K562 (cell line): Measurements from ENCODE around the gene ERRFI1. TPM values are rescaled to one million over a fixed set of nuclear protein-coding genes. Genes with fewer than 3 reads are reported as not detected.

Experiments used
- ATAC-seq: fragments of 200-7000 bp; cut with Tn5 transposase; 3 replicates; pipeline ENCODE4 v1.9.1; 2020; ENCODE audit warnings: moderate library complexity
- BruUV-seq: library from RNA; stranded (reverse); fragments of 400-500 nt; replicated peaks from 2 replicates; lab custom pipeline; 2021; lab: Mats Ljungman, UMichigan
- CTCF ChIA-PET: fragments of 300-600 bp; formaldehyde crosslinking; extraction: SDS; loops from one replicate; lab custom pipeline; 2021; ENCODE audit warnings: low intra/inter-chr PET ratio; lab: Yijun Ruan, JAX
- POLR2A ChIA-PET: fragments of 300-600, 350-650 bp; sonication (Branson Sonifier 250); formaldehyde crosslinking; extraction: SDS; loops from one replicate; lab custom pipeline; 2021; ENCODE audit warnings: antibody characterized with exemption, inconsistent platforms; lab: Yijun Ruan, JAX
- DNase-seq, 4 experiments: peaks; one replicate each; pipeline versions ENCODE4 v3.0.0 to v3.0.0-alpha.2; 2011 to 2018; ENCODE audit warnings: low spot score in 3 of 4, mixed read lengths in 3 of 4; ENCODE audit errors: extremely low read depth in 1 of 4
- FAIRE-seq: peaks from 2 replicates; lab custom pipeline; 2011; peaks lifted over from hg19 to GRCh38; lab: Jason Lieb, UNC
- H2AFZ ChIP-seq: 2 replicates; pipeline ENCODE4 v1.6.0; 2011; ENCODE audit warnings: low read depth, low read length, control low read depth, inconsistent platforms
- H3K27ac ChIP-seq: fragments of 200-600 bp; 3 replicates; pipeline ENCODE4 v1.8.0; 2011; ENCODE audit warnings: low read depth, mild to moderate bottlenecking, control low read depth, inconsistent platforms, low read length, moderate library complexity, mixed read lengths; ENCODE audit errors: extremely low read depth
- H3K27me3 ChIP-seq, 2 experiments: fragments of 300-600 bp in 1 of 2; 2 replicates in 1 of 2; 3 replicates in 1 of 2; pipeline versions ENCODE4 v1.6.0 to v1.8.0; 2011; ENCODE audit warnings: inconsistent platforms in 2 of 2, low read length in 2 of 2, mild to moderate bottlenecking in 1 of 2, mixed read lengths in 1 of 2, moderate library complexity in 1 of 2; ENCODE audit not compliant: control insufficient read depth in 2 of 2, insufficient read depth in 2 of 2
- H3K36me3 ChIP-seq: fragments of 300-600 bp; 3 replicates; pipeline ENCODE4 v1.8.0; 2011; ENCODE audit warnings: mild to moderate bottlenecking, low read length, inconsistent platforms; ENCODE audit not compliant: control insufficient read depth, insufficient read depth
- H3K4me1 ChIP-seq, 2 experiments: fragments of 200-600 bp in 1 of 2; replicated peaks in 1 of 2; 2 replicates in 1 of 2; 3 replicates in 1 of 2; pipeline versions ENCODE4 v1.5.1 to v1.8.0; 2011; ENCODE audit warnings: inconsistent platforms in 2 of 2, low read length in 2 of 2, mild to moderate bottlenecking in 1 of 2, mixed read lengths in 1 of 2, moderate library complexity in 1 of 2; ENCODE audit not compliant: control insufficient read depth in 2 of 2, insufficient read depth in 2 of 2
- H3K4me2 ChIP-seq: 2 replicates; pipeline ENCODE4 v1.6.1; 2011; ENCODE audit warnings: low read length, control low read depth, inconsistent platforms, mixed read lengths; ENCODE audit not compliant: insufficient read depth
- H3K4me3 ChIP-seq: fragments of 200-600 bp; sonication (generic), shearing (Covaris generic); 2 replicates; pipeline ENCODE4 v1.5.1; 2016; ENCODE audit warnings: control low read depth, inconsistent platforms
- H3K79me2 ChIP-seq: fragments of 200-600 bp; 3 replicates; pipeline ENCODE4 v1.8.0; 2011; ENCODE audit warnings: low read length, inconsistent platforms; ENCODE audit not compliant: control insufficient read depth, insufficient read depth
- H3K9ac ChIP-seq, 2 experiments: 2 replicates each; pipeline versions ENCODE4 v1.6.0 to v1.6.1; 2011; ENCODE audit warnings: low read depth in 2 of 2, low read length in 2 of 2, control low read depth in 1 of 2, inconsistent platforms in 1 of 2, mild to moderate bottlenecking in 1 of 2, mixed read lengths in 1 of 2; ENCODE audit not compliant: insufficient read depth in 1 of 2
- H3K9me1 ChIP-seq: one replicate; pipeline ENCODE4 v1.6.0; 2011; ENCODE audit warnings: inconsistent platforms, mild to moderate bottlenecking, low read length, moderate library complexity; ENCODE audit not compliant: control insufficient read depth, insufficient read depth
- H3K9me3 ChIP-seq: replicated peaks from 2 replicates; pipeline ENCODE4 v1.5.1; 2011; ENCODE audit warnings: low read depth, low read length, inconsistent platforms; ENCODE audit not compliant: control insufficient read depth, insufficient read depth
- H4K20me1 ChIP-seq: replicated peaks from 2 replicates; pipeline ENCODE4 v1.6.1; 2011; ENCODE audit warnings: low read length, inconsistent platforms, mixed read lengths; ENCODE audit not compliant: control insufficient read depth, insufficient read depth
- BRF1 ChIP-seq: IDR thresholded peaks from 3 replicates; pipeline ENCODE4 v1.6.1; 2011; ENCODE audit warnings: borderline replicate concordance, mild to moderate bottlenecking; ENCODE audit not compliant: insufficient read length; ENCODE audit errors: extremely low read depth
- CEBPG ChIP-seq, 3 experiments: fragments of 200-800 bp in 1 of 3; sonication (Bioruptor generic) in 1 of 3; sonication (generic) in 1 of 3; formaldehyde crosslinking in 1 of 3; IDR thresholded peaks in 2 of 3; conservative IDR thresholded peaks in 1 of 3; 2 replicates each; pipeline versions ENCODE4 v1.6.1 to v1.8.0; 2016 to 2022; ENCODE audit warnings: missing compliant biosample characterization in 2 of 3, missing genetic modification characterization in 2 of 3, mild to moderate bottlenecking in 1 of 3, missing genetic modification reagents in 1 of 3
- CHD1 ChIP-seq: fragments of 200-600 bp; sonication (generic); IDR thresholded peaks from one replicate; pipeline ENCODE4 v1.6.1; 2012; ENCODE audit warnings: mild to moderate bottlenecking, moderate library complexity, low read length, inconsistent platforms
- CREM ChIP-seq: IDR thresholded peaks from 2 replicates; pipeline ENCODE4 v1.6.1; 2014; ENCODE audit warnings: antibody characterized with exemption, low read depth
- HCFC1 ChIP-seq: IDR thresholded peaks from 2 replicates; pipeline ENCODE4 v1.6.1; 2012; ENCODE audit warnings: low read depth, low read length, improper control_type of control experiment
- ILF3 ChIP-seq: fragments of 450-650 bp; IDR thresholded peaks from 2 replicates; pipeline ENCODE4 v1.6.1; 2018; ENCODE audit warnings: antibody characterized with exemption, mild to moderate bottlenecking, moderate library complexity, borderline replicate concordance
- KAT2B ChIP-seq: IDR thresholded peaks from one replicate; pipeline ENCODE4 v1.6.1; 2012; ENCODE audit warnings: low read depth, mild to moderate bottlenecking, control low read depth, inconsistent platforms, low read length, moderate library complexity
- KLF1 ChIP-seq: fragments of 450-650 bp; IDR thresholded peaks from 2 replicates; pipeline ENCODE4 v1.6.1; 2016; ENCODE audit warnings: missing genetic modification characterization, missing compliant biosample characterization
- KLF10 ChIP-seq: fragments of 250-450 bp; sonication (Bioruptor Pico); IDR thresholded peaks from 2 replicates; pipeline ENCODE4 v1.6.1; 2021; ENCODE audit warnings: matching md5 sums
- MEIS2 ChIP-seq: fragments of 450-650 bp; IDR thresholded peaks from 2 replicates; pipeline ENCODE4 v1.6.1; 2014; ENCODE audit warnings: mild to moderate bottlenecking; ENCODE audit not compliant: partially characterized antibody
- PHF8 ChIP-seq: fragments of 200-600 bp; sonication (generic); IDR thresholded peaks from 2 replicates; pipeline ENCODE4 v1.6.1; 2012; ENCODE audit warnings: mixed run types, mild to moderate bottlenecking, inconsistent platforms, low read length, moderate library complexity, borderline replicate concordance
- POLR2H ChIP-seq: IDR thresholded peaks from 2 replicates; pipeline ENCODE4 v1.6.1; 2016; ENCODE audit warnings: missing genetic modification characterization, low read depth, mild to moderate bottlenecking, control low read depth, missing compliant biosample characterization, moderate library complexity
- ZNF354B ChIP-seq: fragments of 250-450 bp; sonication (Bioruptor Pico); IDR thresholded peaks from 2 replicates; pipeline ENCODE4 v1.4.0; 2020
- ZNF436 ChIP-seq: fragments of 250-450, 450-650 bp; sonication (Bioruptor Pico); formaldehyde crosslinking; IDR thresholded peaks from 2 replicates; pipeline ENCODE4 v1.7.0; 2020; ENCODE audit warnings: mild to moderate bottlenecking
- ZNF696 ChIP-seq: fragments of 250-450 bp; sonication (Bioruptor Pico); conservative IDR thresholded peaks from 2 replicates; pipeline ENCODE4 v1.4.0; 2020; ENCODE audit warnings: mild to moderate bottlenecking, moderate library complexity
- WGBS: fragments of 100-300 bp; shearing (Covaris generic); methylation state at CpG from one replicate; pipeline ENCODE4 v1.1.6; 2016; ENCODE audit warnings: low coverage, mixed read lengths; ENCODE audit not compliant: insufficient coverage; ENCODE audit errors: missing lambda C conversion rate; 5-methylcytosine and 5-hydroxymethylcytosine counted together
- in situ Hi-C: fragments of 300-500 bp; cut with MboI; formaldehyde crosslinking; loops from 4 replicates; pipeline ENCODE4 v1.15.0; 2018; ENCODE audit warnings: inconsistent platforms, mixed read lengths
- intact Hi-C: fragments of 100-400 bp; cut with micrococcal nuclease; formaldehyde crosslinking; loops from 2 replicates; pipeline ENCODE4 v1.14.2; 2022
- polyA plus RNA-seq, 8 experiments: library from polyadenylated mRNA; depleted of rRNA in 4 of 8; stranded (reverse) in 5 of 8; unstranded in 3 of 8; fragments of >200 nt; fragmentation: Nextera tagmentation in 2 of 8; fragmentation: Illumina TruSeq in 1 of 8; extraction: Ambion mirVana in 2 of 8; extraction: Trizol in 1 of 8; gene quantifications; 2 replicates each; pipeline versions ENCODE4 v1.2.1 to v1.2.3, GENCODE V29; 2011 to 2014; ENCODE audit warnings: inconsistent platforms in 1 of 8, missing spikeins in 1 of 8
- total RNA-seq, 7 experiments: library from RNA; depleted of rRNA in 6 of 7; stranded (reverse); fragments of >200 nt in 6 of 7; fragmentation: Illumina TruSeq in 2 of 7; extraction: Trizol in 2 of 7; gene quantifications; 2 replicates each; pipeline versions ENCODE4 v1.2.1 to v1.2.3, GENCODE V29; 2011 to 2021; ENCODE audit warnings: low replicate concordance in 1 of 7
- TF ChIP-seq, protein P1 (sequence below): IDR thresholded peaks from 2 replicates; pipeline ENCODE4 v1.6.1; 2014; ENCODE audit warnings: antibody characterized with exemption
- TF ChIP-seq, protein P2 (sequence below): fragments of 450-650 bp; IDR thresholded peaks from 2 replicates; pipeline ENCODE4 v1.6.1; 2017; ENCODE audit warnings: antibody characterized with exemption
- TF ChIP-seq, protein P3 (sequence below): fragments of 250-450 bp; sonication (Bioruptor Pico); IDR thresholded peaks from 2 replicates; pipeline ENCODE4 v1.8.0; 2021; ENCODE audit warnings: borderline replicate concordance, mild to moderate bottlenecking, moderate library complexity; ENCODE audit not compliant: poor library complexity, severe bottlenecking

Gene ERRFI1
- total and polyA plus RNA-seq, 9 of the 15 experiments (the other 6 are each of a cell fraction or from before 2014, with no cell fraction given) = 0.67 to 4.4 (median 1.1) TPM

DNA sequence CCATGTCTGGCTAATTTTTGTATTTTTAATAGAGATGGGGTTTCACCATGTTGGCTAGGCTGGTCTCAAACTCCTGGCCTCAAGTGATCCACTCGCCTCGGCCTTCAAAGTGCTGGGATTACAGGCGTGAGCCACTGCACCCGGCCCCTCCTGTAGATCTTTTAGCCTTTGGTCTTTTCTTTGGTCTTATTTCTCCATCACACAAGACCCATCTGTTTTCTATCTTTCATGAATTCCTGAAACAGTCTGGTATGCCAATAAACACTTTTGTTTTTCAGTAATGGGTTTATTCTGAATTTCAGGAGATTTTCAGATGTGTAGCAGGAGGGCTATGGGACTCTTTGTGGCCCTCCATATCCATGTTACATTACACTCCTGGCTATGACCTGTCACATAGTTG lies 23.2 kb downstream of the ERRFI1 start:
- no peak overlapping the region for H3K27ac ChIP-seq
- in situ Hi-C loops = no loop called here

More for the DNA sequence above, 23.2 kb downstream of the ERRFI1 start:
- intact Hi-C loops = no loop called here
- no TSS peak for BruUV-seq
- TF ChIP-seq ZNF696 (CRISPR knock-in tag) (no peak), KLF10 (CRISPR knock-in tag) (no peak), CEBPG (CRISPR knock-in tag; IDR thresholded peaks at IDR 0.05) (no peak), CEBPG (tag; conservative IDR thresholded peaks at IDR 0.05 in 1 of 2, IDR thresholded peaks at IDR 0.05 in 1 of 2) (no peak), KLF1 (tag) (no peak), ILF3 (no peak), MEIS2 (no peak), KAT2B (no peak), PHF8 (no peak), CHD1 (no peak), ZNF436 (CRISPR knock-in tag) (no peak), BRF1 (no peak), POLR2H (tag) (no peak), ZNF354B (CRISPR knock-in tag) (no peak), HCFC1 (no peak), CREM (no peak)
- TF ChIP-seq, protein P1, sequence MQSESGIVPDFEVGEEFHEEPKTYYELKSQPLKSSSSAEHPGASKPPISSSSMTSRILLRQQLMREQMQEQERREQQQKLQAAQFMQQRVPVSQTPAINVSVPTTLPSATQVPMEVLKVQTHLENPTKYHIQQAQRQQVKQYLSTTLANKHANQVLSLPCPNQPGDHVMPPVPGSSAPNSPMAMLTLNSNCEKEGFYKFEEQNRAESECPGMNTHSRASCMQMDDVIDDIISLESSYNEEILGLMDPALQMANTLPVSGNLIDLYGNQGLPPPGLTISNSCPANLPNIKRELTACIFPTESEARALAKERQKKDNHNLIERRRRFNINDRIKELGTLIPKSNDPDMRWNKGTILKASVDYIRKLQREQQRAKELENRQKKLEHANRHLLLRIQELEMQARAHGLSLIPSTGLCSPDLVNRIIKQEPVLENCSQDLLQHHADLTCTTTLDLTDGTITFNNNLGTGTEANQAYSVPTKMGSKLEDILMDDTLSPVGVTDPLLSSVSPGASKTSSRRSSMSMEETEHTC = no peak
- TF ChIP-seq, protein P2, sequence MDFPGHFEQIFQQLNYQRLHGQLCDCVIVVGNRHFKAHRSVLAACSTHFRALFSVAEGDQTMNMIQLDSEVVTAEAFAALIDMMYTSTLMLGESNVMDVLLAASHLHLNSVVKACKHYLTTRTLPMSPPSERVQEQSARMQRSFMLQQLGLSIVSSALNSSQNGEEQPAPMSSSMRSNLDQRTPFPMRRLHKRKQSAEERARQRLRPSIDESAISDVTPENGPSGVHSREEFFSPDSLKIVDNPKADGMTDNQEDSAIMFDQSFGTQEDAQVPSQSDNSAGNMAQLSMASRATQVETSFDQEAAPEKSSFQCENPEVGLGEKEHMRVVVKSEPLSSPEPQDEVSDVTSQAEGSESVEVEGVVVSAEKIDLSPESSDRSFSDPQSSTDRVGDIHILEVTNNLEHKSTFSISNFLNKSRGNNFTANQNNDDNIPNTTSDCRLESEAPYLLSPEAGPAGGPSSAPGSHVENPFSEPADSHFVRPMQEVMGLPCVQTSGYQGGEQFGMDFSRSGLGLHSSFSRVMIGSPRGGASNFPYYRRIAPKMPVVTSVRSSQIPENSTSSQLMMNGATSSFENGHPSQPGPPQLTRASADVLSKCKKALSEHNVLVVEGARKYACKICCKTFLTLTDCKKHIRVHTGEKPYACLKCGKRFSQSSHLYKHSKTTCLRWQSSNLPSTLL = no peak
- TF ChIP-seq, protein P3, sequence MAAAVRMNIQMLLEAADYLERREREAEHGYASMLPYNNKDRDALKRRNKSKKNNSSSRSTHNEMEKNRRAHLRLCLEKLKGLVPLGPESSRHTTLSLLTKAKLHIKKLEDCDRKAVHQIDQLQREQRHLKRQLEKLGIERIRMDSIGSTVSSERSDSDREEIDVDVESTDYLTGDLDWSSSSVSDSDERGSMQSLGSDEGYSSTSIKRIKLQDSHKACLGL = no peak
- H3K9ac ChIP-seq = no peak overlapping the region
- FAIRE-seq (no peak), DNase-seq (no peak), ATAC-seq (no peak)
- no peak overlapping the region for H3K4me3 ChIP-seq
- ChIA-PET CTCF (no interaction called here), POLR2A (no interaction called here)
- no peaks in the 10 kb centered on the region for H3K27me3 ChIP-seq
- H4K20me1 ChIP-seq = no peaks in the 10 kb centered on the region; the same call in 1 of the 2 replicates
- no peak overlapping the region for H3K4me2 ChIP-seq
- 91% methylated on average over 4 of the region's 4 CpGs for WGBS
- no peaks in the 10 kb centered on the region for H3K79me2 ChIP-seq
- no peaks in the 10 kb centered on the region for H3K9me1 ChIP-seq
- H3K36me3 ChIP-seq = peaks cover 2% of the 10 kb centered on the region; the same call in 1 of the 3 replicates
- H3K9me3 ChIP-seq = no peaks in the 10 kb centered on the region; the same call in 1 of the 2 replicates
- H2AFZ ChIP-seq = no peak overlapping the region
- H3K4me1 ChIP-seq = peaks cover 22 to 42% of the 10 kb centered on the region in 2 experiments
